ENCODE data around the gene SEC16B. TPM values are rescaled to one million over a fixed set of nuclear protein-coding genes. Genes with fewer than 3 reads are reported as not detected.

The SEC16B gene
- total and polyA plus RNA-seq, 4 donors = 10.9 to 56.8 (median 29.4) TPM

DNA sequence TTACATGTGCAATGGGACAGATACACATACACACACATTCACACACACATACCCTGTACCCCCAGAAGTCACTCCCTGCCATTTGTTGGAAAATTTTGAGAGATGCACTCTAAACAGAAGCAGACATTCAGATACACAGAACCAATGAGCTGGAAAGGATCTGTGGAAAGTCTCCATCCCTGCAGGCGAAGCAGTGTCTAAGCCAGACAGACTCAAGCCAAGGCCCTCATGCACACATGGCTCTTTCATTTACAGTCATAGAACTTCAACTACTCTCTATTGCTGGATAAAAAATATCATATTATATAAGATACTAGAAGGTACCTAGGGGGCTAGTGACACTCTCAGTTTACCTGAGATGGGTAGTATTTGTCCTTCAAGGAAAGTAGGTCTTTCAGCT is 7.3 kb upstream of the SEC16B start:
- DNase-seq (ENCODE audit: low spot score) = no peak
- TF ChIP-seq JUND (IDR thresholded peaks at IDR 0.05) (no peak), EGR1 (IDR thresholded peaks at IDR 0.05; ENCODE audit: low read depth in 2 of 2) (no peak), NR2F2 (IDR thresholded peaks at IDR 0.05) (no peak), FOXA2 (IDR thresholded peaks at IDR 0.05) (no peak), TAF1 (conservative IDR thresholded peaks at IDR 0.05) (no peak), HNF4A (conservative IDR thresholded peaks at IDR 0.05) (no peak), FOXA1 (IDR thresholded peaks at IDR 0.05) (no peak), SP1 (IDR thresholded peaks at IDR 0.05) (no peak), HNF4G (IDR thresholded peaks at IDR 0.05) (no peak), YY1 (IDR thresholded peaks at IDR 0.05) (no peak), RXRA (IDR thresholded peaks at IDR 0.05) (no peak), GABPA (IDR thresholded peaks at IDR 0.05 in 1 of 2, conservative IDR thresholded peaks at IDR 0.05 in 1 of 2) (no peak), RAD21 (IDR thresholded peaks at IDR 0.05) (no peak)
- TF ChIP-seq, protein P1, sequence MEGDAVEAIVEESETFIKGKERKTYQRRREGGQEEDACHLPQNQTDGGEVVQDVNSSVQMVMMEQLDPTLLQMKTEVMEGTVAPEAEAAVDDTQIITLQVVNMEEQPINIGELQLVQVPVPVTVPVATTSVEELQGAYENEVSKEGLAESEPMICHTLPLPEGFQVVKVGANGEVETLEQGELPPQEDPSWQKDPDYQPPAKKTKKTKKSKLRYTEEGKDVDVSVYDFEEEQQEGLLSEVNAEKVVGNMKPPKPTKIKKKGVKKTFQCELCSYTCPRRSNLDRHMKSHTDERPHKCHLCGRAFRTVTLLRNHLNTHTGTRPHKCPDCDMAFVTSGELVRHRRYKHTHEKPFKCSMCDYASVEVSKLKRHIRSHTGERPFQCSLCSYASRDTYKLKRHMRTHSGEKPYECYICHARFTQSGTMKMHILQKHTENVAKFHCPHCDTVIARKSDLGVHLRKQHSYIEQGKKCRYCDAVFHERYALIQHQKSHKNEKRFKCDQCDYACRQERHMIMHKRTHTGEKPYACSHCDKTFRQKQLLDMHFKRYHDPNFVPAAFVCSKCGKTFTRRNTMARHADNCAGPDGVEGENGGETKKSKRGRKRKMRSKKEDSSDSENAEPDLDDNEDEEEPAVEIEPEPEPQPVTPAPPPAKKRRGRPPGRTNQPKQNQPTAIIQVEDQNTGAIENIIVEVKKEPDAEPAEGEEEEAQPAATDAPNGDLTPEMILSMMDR (IDR thresholded peaks at IDR 0.05; ENCODE audit: low read depth, low read length, missing input control) = no peak
- TF ChIP-seq, protein P2, sequence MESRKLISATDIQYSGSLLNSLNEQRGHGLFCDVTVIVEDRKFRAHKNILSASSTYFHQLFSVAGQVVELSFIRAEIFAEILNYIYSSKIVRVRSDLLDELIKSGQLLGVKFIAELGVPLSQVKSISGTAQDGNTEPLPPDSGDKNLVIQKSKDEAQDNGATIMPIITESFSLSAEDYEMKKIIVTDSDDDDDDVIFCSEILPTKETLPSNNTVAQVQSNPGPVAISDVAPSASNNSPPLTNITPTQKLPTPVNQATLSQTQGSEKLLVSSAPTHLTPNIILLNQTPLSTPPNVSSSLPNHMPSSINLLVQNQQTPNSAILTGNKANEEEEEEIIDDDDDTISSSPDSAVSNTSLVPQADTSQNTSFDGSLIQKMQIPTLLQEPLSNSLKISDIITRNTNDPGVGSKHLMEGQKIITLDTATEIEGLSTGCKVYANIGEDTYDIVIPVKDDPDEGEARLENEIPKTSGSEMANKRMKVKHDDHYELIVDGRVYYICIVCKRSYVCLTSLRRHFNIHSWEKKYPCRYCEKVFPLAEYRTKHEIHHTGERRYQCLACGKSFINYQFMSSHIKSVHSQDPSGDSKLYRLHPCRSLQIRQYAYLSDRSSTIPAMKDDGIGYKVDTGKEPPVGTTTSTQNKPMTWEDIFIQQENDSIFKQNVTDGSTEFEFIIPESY (IDR thresholded peaks at IDR 0.05) = no peak
- TF ChIP-seq, protein P3, sequence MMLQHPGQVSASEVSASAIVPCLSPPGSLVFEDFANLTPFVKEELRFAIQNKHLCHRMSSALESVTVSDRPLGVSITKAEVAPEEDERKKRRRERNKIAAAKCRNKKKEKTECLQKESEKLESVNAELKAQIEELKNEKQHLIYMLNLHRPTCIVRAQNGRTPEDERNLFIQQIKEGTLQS (IDR thresholded peaks at IDR 0.05) = no peak
- TF ChIP-seq, protein P4, sequence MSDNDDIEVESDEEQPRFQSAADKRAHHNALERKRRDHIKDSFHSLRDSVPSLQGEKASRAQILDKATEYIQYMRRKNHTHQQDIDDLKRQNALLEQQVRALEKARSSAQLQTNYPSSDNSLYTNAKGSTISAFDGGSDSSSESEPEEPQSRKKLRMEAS (IDR thresholded peaks at IDR 0.05) = no peak
- TF ChIP-seq, protein P5, sequence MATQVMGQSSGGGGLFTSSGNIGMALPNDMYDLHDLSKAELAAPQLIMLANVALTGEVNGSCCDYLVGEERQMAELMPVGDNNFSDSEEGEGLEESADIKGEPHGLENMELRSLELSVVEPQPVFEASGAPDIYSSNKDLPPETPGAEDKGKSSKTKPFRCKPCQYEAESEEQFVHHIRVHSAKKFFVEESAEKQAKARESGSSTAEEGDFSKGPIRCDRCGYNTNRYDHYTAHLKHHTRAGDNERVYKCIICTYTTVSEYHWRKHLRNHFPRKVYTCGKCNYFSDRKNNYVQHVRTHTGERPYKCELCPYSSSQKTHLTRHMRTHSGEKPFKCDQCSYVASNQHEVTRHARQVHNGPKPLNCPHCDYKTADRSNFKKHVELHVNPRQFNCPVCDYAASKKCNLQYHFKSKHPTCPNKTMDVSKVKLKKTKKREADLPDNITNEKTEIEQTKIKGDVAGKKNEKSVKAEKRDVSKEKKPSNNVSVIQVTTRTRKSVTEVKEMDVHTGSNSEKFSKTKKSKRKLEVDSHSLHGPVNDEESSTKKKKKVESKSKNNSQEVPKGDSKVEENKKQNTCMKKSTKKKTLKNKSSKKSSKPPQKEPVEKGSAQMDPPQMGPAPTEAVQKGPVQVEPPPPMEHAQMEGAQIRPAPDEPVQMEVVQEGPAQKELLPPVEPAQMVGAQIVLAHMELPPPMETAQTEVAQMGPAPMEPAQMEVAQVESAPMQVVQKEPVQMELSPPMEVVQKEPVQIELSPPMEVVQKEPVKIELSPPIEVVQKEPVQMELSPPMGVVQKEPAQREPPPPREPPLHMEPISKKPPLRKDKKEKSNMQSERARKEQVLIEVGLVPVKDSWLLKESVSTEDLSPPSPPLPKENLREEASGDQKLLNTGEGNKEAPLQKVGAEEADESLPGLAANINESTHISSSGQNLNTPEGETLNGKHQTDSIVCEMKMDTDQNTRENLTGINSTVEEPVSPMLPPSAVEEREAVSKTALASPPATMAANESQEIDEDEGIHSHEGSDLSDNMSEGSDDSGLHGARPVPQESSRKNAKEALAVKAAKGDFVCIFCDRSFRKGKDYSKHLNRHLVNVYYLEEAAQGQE (IDR thresholded peaks at IDR 0.05) = no peak
- H3K27me3 ChIP-seq (ENCODE audit: control insufficient read depth in 4 of 4, insufficient read depth in 4 of 4, low read length in 3 of 4) = no peaks in the 10 kb centered on the region

More for the DNA sequence above, 7.3 kb upstream of the SEC16B start:
- no peak overlapping the region for H3K9ac ChIP-seq (ENCODE audit: low read depth in 1 of 2, low read length in 2 of 2)
- H3K4me3 ChIP-seq (ENCODE audit: low read depth in 1 of 3, low read length in 3 of 3) = no peak overlapping the region
- no peaks in the 10 kb centered on the region for H3K9me3 ChIP-seq (ENCODE audit: control insufficient read depth in 4 of 4, low read length in 3 of 4)
- no peak overlapping the region for H3K27ac ChIP-seq (ENCODE audit: low read depth in 1 of 2, low read length in 2 of 2)
- no peaks in the 10 kb centered on the region for H3K4me1 ChIP-seq (ENCODE audit: control insufficient read depth in 4 of 4, insufficient read depth in 4 of 4, low read length in 3 of 4)
- H3K36me3 ChIP-seq (ENCODE audit: control insufficient read depth in 4 of 4, insufficient read depth in 3 of 4, low read depth in 1 of 4, low read length in 3 of 4) = peaks cover 0 to 7% (median under 1%) of the 10 kb centered on the region in 4 donors
- 87% methylated on average over 1 of the region's 1 CpG for WGBS

All from liver (tissue), 9 donors.